PC-9 (cell line): ENCODE results near the gene HPCAL1. TPM values are rescaled to one million over a fixed set of nuclear protein-coding genes. Genes with fewer than 3 reads are reported as not detected.

Experiments used
- BruUV-seq: library from RNA; stranded (reverse); fragments of 400-500 nt; replicated peaks from 2 replicates; lab custom pipeline; 2021; lab: Mats Ljungman, UMichigan
- CTCF ChIA-PET: fragments of 300-600 bp; sonication (Branson Sonifier 250); formaldehyde crosslinking; loops from one replicate; lab custom pipeline; 2022; ENCODE audit warnings: antibody characterized with exemption; lab: Charles Lee
- POLR2A ChIA-PET: fragments of 300-600 bp; sonication (Branson Sonifier 250); formaldehyde crosslinking; loops from one replicate; lab custom pipeline; 2022; ENCODE audit warnings: antibody characterized with exemption; ENCODE audit not compliant: unreplicated experiment; lab: Charles Lee
- DNase-seq, 2 experiments: peaks; one replicate each; pipeline versions ENCODE4 v3.0.0 to v3.0.0-alpha.2; 2015 to 2022; ENCODE audit warnings: mixed read lengths in 1 of 2
- H2AFZ ChIP-seq: fragments of 200-600 bp; sonication (generic); 2 replicates; pipeline ENCODE4 v1.8.1; 2017; ENCODE audit warnings: antibody characterized with exemption
- H3F3A ChIP-seq: fragments of 200-600 bp; sonication (generic); 2 replicates; pipeline ENCODE4 v1.8.1; 2017; ENCODE audit warnings: antibody characterized with exemption, mild to moderate bottlenecking, low read depth; ENCODE audit not compliant: insufficient read depth
- H3K27ac ChIP-seq: fragments of 200-600 bp; sonication (generic); 2 replicates; pipeline ENCODE4 v1.6.1; 2016; ENCODE audit warnings: mixed run types
- H3K27me3 ChIP-seq: fragments of 200-600 bp; sonication (generic); 2 replicates; pipeline ENCODE4 v1.6.1; 2016; ENCODE audit warnings: low read depth, mixed run types; ENCODE audit not compliant: insufficient read depth
- H3K36me3 ChIP-seq: fragments of 200-600 bp; sonication (generic); 2 replicates; pipeline ENCODE4 v1.6.1; 2016; ENCODE audit warnings: low read depth, mixed run types
- H3K4me1 ChIP-seq: fragments of 200-600 bp; sonication (generic); replicated peaks from 2 replicates; pipeline ENCODE4 v1.6.1; 2016; ENCODE audit warnings: mixed run types; ENCODE audit not compliant: insufficient read depth
- H3K4me2 ChIP-seq: fragments of 200-600 bp; sonication (generic); 2 replicates; pipeline ENCODE4 v1.6.1; 2017; ENCODE audit warnings: mixed run types
- H3K4me3 ChIP-seq: fragments of 200-600 bp; sonication (generic); 2 replicates; pipeline ENCODE4 v1.6.1; 2016; ENCODE audit warnings: mixed run types
- H3K79me2 ChIP-seq: fragments of 200-600 bp; sonication (generic); 2 replicates; pipeline ENCODE4 v1.6.1; 2017; ENCODE audit warnings: low read depth, mixed run types
- H3K9me2 ChIP-seq: fragments of 200-600 bp; sonication (generic); 2 replicates; pipeline ENCODE4 v1.8.1; 2017; ENCODE audit warnings: mild to moderate bottlenecking; ENCODE audit not compliant: insufficient read depth
- H3K9me3 ChIP-seq: fragments of 200-600 bp; sonication (generic); 2 replicates; pipeline ENCODE4 v1.8.1; 2016; ENCODE audit warnings: low read depth; ENCODE audit not compliant: insufficient read depth
- H4K20me1 ChIP-seq: fragments of 200-600 bp; sonication (generic); 2 replicates; pipeline ENCODE4 v1.8.1; 2017; ENCODE audit not compliant: insufficient read depth
- CTCF ChIP-seq: fragments of 200-600 bp; sonication (generic); conservative IDR thresholded peaks from 2 replicates; pipeline ENCODE4 v1.6.1; 2017; ENCODE audit warnings: mixed run types, antibody characterized with exemption, mild to moderate bottlenecking, moderate library complexity
- EZH2 ChIP-seq: fragments of 200-600 bp; sonication (generic); IDR thresholded peaks from 2 replicates; pipeline ENCODE4 v1.8.0; 2017; ENCODE audit warnings: antibody characterized with exemption, low read depth
- intact Hi-C: fragments of 100-400 bp; cut with micrococcal nuclease; formaldehyde crosslinking; loops from one replicate; pipeline ENCODE4 v1.10.0; 2022; ENCODE audit not compliant: unreplicated experiment
- total RNA-seq: library from RNA; stranded (reverse); gene quantifications from 2 replicates; pipeline ENCODE4 v1.2.3, GENCODE V29; 2021

HPCAL1 gene
- total RNA-seq, 1 experiment from 2014 or later = 105 TPM

DNA sequence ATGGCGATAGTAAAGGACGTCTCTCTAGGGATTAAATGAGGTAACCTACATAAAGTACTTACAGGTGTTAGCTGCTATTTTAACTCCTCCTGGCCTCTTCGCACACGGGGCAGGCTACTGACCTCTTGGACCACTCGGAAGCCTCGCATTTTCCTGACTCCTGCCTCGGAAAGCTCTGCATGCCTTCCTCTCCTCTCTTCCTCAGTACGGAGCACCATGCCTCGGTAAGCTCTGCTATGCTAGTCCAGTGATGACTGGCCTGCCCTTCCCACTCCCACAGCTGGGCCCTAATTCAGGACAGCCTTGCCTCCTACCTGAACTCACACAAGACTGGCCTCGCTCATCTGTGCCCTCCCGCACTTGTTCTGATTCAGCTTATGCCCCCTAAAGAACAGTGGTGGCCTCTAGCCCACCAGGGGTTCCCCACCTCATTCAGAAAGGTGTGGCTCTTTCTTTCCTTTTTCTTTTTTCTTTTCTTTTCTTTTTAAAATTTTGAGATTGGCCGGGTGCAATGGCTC, 22.7 kb upstream of the HPCAL1 start:
- no TSS peak for BruUV-seq
- Histone ChIP-seq H3K4me2 (no peak overlapping the region), H3K27me3 (no peaks in the 10 kb centered on the region), H3K4me3 (no peak overlapping the region), H2AFZ (no peak overlapping the region), H3K9me2 (no peaks in the 10 kb centered on the region), H3K27ac (no peak overlapping the region), H4K20me1 (no peaks in the 10 kb centered on the region), H3K79me2 (no peaks in the 10 kb centered on the region), H3F3A (peaks cover 41% of the 10 kb centered on the region), H3K36me3 (no peaks in the 10 kb centered on the region), H3K4me1 (peaks cover 37% of the 10 kb centered on the region), H3K9me3 (no peaks in the 10 kb centered on the region)
- intact Hi-C loops = no loop called here
- no peak for DNase-seq
- ChIA-PET POLR2A (interaction anchor here (0.9 kb wide), 1 partner anchor 141 kb away, joined by 3 read pairs; no protein-coding TSS in a partner anchor), CTCF (no interaction called here)
- TF ChIP-seq CTCF = no peak
- no peak for TF ChIP-seq EZH2

GRCh38 chr2:10281891-10282290, 20.8 kb upstream of the HPCAL1 start:
- no peak for TF ChIP-seq CTCF
- TF ChIP-seq EZH2 = no peak
- no peaks in the 10 kb centered on the region for H4K20me1 ChIP-seq
- no peak for DNase-seq
- H3K9me2 ChIP-seq = no peaks in the 10 kb centered on the region
- peaks cover 52% of the 10 kb centered on the region for H3F3A ChIP-seq
- POLR2A ChIA-PET = no interaction called here
- no peaks in the 10 kb centered on the region for H3K79me2 ChIP-seq
- H2AFZ ChIP-seq = no peak overlapping the region
- H3K27me3 ChIP-seq = no peaks in the 10 kb centered on the region
- no peaks in the 10 kb centered on the region for H3K9me3 ChIP-seq
- CTCF ChIA-PET = interaction anchor here (0.7 kb wide), 1 partner anchor 53 kb away, joined by 3 read pairs; no protein-coding TSS in a partner anchor
- no peaks in the 10 kb centered on the region for H3K36me3 ChIP-seq
- peak overlapping the region; percentile 78 for H3K4me2 ChIP-seq
- BruUV-seq = no TSS peak
- H3K4me3 ChIP-seq = no peak overlapping the region
- H3K4me1 ChIP-seq = peaks cover 56% of the 10 kb centered on the region
- intact Hi-C loops = no loop called here
- H3K27ac ChIP-seq = peak overlapping the region; percentile 99

GRCh38 chr2:10282611-10283105, 20.0 kb upstream of the HPCAL1 start:
- Histone ChIP-seq H3K27ac (peak overlapping the region; percentile 99), H2AFZ (peak overlapping the region; percentile 45; the same call in 1 of the 2 replicates), H4K20me1 (no peaks in the 10 kb centered on the region), H3K4me3 (peak overlapping the region; percentile 29; the same call in 1 of the 2 replicates), H3K4me2 (peak overlapping the region; percentile 78), H3K9me2 (no peaks in the 10 kb centered on the region), H3F3A (peaks cover 52% of the 10 kb centered on the region), H3K36me3 (no peaks in the 10 kb centered on the region), H3K27me3 (no peaks in the 10 kb centered on the region), H3K9me3 (no peaks in the 10 kb centered on the region), H3K4me1 (peaks cover 64% of the 10 kb centered on the region), H3K79me2 (no peaks in the 10 kb centered on the region)
- BruUV-seq = TSS peak; percentile 95
- no peak for TF ChIP-seq CTCF
- TF ChIP-seq EZH2 = no peak
- peak in 1 of 2 experiments; percentile 46 for DNase-seq
- intact Hi-C loops = loop anchor here (1.0 kb wide), 1 partner anchor 20 kb away; the partner anchor contains the start of gene HPCAL1
- ChIA-PET CTCF (interaction anchor here (0.6 to 0.9 kb wide), 5 partner anchors 19 to 192 kb away, joined by 3 to 4 read pairs (median 3); partner anchors contain the start of gene HPCAL1), POLR2A (interaction anchor here (0.7 kb wide), 2 partner anchors 21 to 125 kb away, joined by 4 to 6 read pairs; no protein-coding TSS in a partner anchor)
